Activated B cell treated with CpG ODN at 0.5 μM for 24 hours (primary cell): ENCODE measurements around the gene STAP1. TPM values are rescaled to one million over a fixed set of nuclear protein-coding genes. Genes with fewer than 3 reads are reported as not detected.
"Not testable (repeated sequence)": the region's sequence is repeated elsewhere in the genome, so short reads cannot be mapped to it uniquely, and the experiment has no call there.

ENCODE experiments used
- ATAC-seq: fragments of 200-7000 bp; cut with Tn5 transposase; one replicate; pipeline ENCODE4 v1.10.0; 2021; ENCODE audit warnings: low read depth, mild to moderate bottlenecking, moderate library complexity
- CTCF ChIA-PET: fragments of 350-600 bp; sonication (Branson Sonifier 250); formaldehyde crosslinking; loops from one replicate; lab custom pipeline; 2021; ENCODE audit warnings: antibody characterized with exemption; lab: Charles Lee
- POLR2A ChIA-PET: fragments of 350-600 bp; sonication (Branson Sonifier 250); formaldehyde crosslinking; loops from one replicate; lab custom pipeline; 2021; ENCODE audit warnings: antibody characterized with exemption; lab: Charles Lee
- DNase-seq: peaks from one replicate; pipeline ENCODE4 v3.0.0; 2022
- H3K27ac Mint-ChIP-seq: one replicate; pipeline ENCODE4 v1.8.0; 2020; ENCODE audit warnings: mixed read lengths
- H3K27me3 Mint-ChIP-seq: one replicate; pipeline ENCODE4 v1.8.0; 2021; ENCODE audit warnings: mixed read lengths
- H3K36me3 Mint-ChIP-seq: one replicate; pipeline ENCODE4 v1.8.0; 2021; ENCODE audit warnings: low read depth, mixed read lengths
- H3K4me1 Mint-ChIP-seq: one replicate; pipeline ENCODE4 v1.8.0; 2021; ENCODE audit warnings: mixed read lengths
- H3K4me3 Mint-ChIP-seq: one replicate; pipeline ENCODE4 v1.8.0; 2020; ENCODE audit warnings: mild to moderate bottlenecking, mixed read lengths
- H3K9me3 Mint-ChIP-seq: one replicate; pipeline ENCODE4 v1.8.0; 2020; ENCODE audit warnings: mixed read lengths
- intact Hi-C: fragments of 100-400 bp; cut with micrococcal nuclease; formaldehyde crosslinking; loops from one replicate; pipeline ENCODE4 v1.15.1; 2024
- total RNA-seq: library from RNA; stranded (reverse); gene quantifications from 2 replicates; pipeline ENCODE4 v1.2.3, GENCODE V29; 2022
- TF ChIP-seq, protein P1 (sequence below): fragments of 200-600 bp; IDR thresholded peaks from one replicate; pipeline ENCODE4 v1.8.0; 2022; ENCODE audit warnings: antibody characterized with exemption, mild to moderate bottlenecking

STAP1 gene
- total RNA-seq, 1 donor from 2014 or later = 46.4 TPM

DNA sequence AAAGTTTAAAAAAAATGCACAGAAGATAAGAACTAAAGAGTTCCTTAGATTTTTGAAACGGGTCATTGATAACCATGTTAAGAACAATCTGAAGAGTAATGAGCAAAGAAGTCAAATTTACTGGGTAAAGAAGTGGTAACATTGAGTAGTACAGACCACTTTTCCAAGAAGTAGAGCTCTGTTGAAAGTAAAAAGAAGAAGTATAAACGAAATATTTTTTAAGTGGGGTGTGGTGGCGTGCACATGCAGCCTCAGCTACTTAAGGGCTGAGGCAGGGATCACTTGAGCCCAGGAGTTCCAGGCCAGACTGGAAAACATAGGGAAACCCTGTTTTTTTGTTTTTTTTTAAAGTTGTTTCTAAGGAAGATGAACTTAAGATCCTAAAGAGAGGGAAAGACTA is 74.0 kb downstream of the STAP1 start:
- Mint-ChIP-seq H3K27me3 (no peaks in the 10 kb centered on the region), H3K9me3 (no peaks in the 10 kb centered on the region), H3K4me3 (peak overlapping the region; percentile 64), H3K27ac (peak overlapping the region; percentile 72), H3K36me3 (peaks cover 73% of the 10 kb centered on the region), H3K4me1 (peaks cover 19% of the 10 kb centered on the region)
- TF ChIP-seq, protein P1, sequence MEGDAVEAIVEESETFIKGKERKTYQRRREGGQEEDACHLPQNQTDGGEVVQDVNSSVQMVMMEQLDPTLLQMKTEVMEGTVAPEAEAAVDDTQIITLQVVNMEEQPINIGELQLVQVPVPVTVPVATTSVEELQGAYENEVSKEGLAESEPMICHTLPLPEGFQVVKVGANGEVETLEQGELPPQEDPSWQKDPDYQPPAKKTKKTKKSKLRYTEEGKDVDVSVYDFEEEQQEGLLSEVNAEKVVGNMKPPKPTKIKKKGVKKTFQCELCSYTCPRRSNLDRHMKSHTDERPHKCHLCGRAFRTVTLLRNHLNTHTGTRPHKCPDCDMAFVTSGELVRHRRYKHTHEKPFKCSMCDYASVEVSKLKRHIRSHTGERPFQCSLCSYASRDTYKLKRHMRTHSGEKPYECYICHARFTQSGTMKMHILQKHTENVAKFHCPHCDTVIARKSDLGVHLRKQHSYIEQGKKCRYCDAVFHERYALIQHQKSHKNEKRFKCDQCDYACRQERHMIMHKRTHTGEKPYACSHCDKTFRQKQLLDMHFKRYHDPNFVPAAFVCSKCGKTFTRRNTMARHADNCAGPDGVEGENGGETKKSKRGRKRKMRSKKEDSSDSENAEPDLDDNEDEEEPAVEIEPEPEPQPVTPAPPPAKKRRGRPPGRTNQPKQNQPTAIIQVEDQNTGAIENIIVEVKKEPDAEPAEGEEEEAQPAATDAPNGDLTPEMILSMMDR = no peak
- DNase-seq (no peak), ATAC-seq (peak; percentile 96)
- intact Hi-C loops = loop anchor here (2.0 to 5.0 kb wide), 4 partner anchors 55 to 84 kb away; partner anchors contain the start of gene UBA6
- CTCF ChIA-PET = interaction anchor here (0.6 to 1.6 kb wide), 2 partner anchors 41 to 83 kb away, joined by 4 read pairs; no protein-coding TSS in a partner anchor
- POLR2A ChIA-PET = interaction anchor here (1.0 to 1.1 kb wide), 2 partner anchors 10 to 87 kb away, joined by 3 to 4 read pairs; partner anchors contain the start of gene CENPC

DNA sequence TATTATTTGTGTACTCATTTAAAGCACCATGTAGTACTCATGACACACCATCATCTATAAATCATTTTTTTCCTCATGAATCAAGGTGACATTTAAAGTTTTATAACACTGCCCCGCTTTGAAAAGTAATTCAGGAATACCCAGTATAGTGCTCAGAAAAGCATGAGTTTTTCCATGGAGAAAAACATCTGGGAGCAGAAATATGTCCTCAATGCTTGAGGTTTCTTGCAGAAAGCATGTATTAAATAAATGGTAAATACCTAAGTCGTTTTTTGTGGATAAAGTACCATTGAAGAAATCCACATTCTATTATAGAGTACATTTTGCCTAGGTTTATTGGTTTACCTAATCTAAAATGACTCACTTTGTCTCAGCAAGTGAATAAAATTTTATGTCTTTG is 76.2 kb downstream of the STAP1 start:
- peaks cover 66% of the 10 kb centered on the region for H3K36me3 Mint-ChIP-seq

DNA sequence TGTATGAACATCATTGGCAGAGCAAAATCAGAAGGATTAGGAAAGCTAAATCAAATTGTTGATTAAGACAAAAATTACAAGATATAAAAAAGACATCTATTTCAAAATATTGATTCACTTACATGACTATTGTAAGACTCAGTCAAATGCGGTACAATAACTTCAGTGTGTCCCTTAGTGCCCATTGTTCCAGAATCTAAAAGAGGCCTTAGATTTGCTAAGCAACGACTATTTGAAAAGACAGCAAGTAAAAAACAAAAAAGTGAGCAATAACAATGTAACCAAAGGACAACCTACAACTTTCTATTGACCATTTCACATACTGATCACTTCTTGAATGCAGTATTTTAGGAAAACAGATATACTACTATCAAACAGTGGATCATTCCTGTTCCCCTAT is 76.8 kb downstream of the STAP1 start:
- Mint-ChIP-seq H3K27me3 (no peaks in the 10 kb centered on the region), H3K9me3 (no peaks in the 10 kb centered on the region), H3K36me3 (peaks cover 66% of the 10 kb centered on the region), H3K4me1 (peaks cover 34% of the 10 kb centered on the region), H3K27ac (no peak overlapping the region), H3K4me3 (no peak overlapping the region)
- DNase-seq = no peak
- no peak for ATAC-seq
- CTCF ChIA-PET = no interaction called here
- TF ChIP-seq, protein P1 = no peak
- POLR2A ChIA-PET = no interaction called here
- intact Hi-C loops = no loop called here

More for the DNA sequence above, 76.2 kb downstream of the STAP1 start:
- Mint-ChIP-seq H3K27me3 (no peaks in the 10 kb centered on the region), H3K9me3 (no peaks in the 10 kb centered on the region), H3K4me1 (peaks cover 31% of the 10 kb centered on the region), H3K27ac (no peak overlapping the region), H3K4me3 (no peak overlapping the region)
- intact Hi-C loops = loop anchor here (5.0 kb wide), 1 partner anchor 53 kb away; no protein-coding TSS in a partner anchor
- no peak for DNase-seq
- TF ChIP-seq, protein P1 = no peak
- ChIA-PET POLR2A (interaction anchor here (0.7 kb wide), 1 partner anchor 84 kb away, joined by 3 read pairs; no protein-coding TSS in a partner anchor), CTCF (no interaction called here)
- ATAC-seq = no peak

DNA sequence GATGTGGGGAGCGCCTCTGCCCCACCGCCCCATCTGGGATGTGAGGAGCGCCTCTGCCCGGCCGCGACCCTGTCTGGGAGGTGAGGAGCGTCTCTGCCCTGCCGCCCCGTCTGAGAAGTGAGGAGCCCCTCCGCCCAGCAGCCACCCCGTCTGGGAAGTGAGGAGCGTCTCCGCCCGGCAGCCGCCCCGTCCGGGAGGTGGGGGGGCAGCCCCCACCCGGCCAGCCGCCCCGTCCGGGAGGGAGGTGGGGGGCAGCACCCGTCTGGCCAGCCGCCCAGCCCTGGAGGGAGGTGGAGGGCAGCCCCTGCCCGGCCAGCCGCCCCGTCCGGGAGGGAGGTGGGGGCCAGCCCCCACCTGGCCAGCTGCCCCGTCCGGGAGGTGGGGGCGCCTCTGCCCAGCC is 78.5 kb downstream of the STAP1 start:
- H3K36me3 Mint-ChIP-seq = peaks cover 67% of the 10 kb centered on the region
- intact Hi-C loops, DNase-seq, ATAC-seq, H3K27me3 Mint-ChIP-seq, H3K9me3 Mint-ChIP-seq, CTCF ChIA-PET, POLR2A ChIA-PET, H3K27ac Mint-ChIP-seq, H3K4me3 Mint-ChIP-seq: not testable (repeated sequence)
- peaks cover 33% of the 10 kb centered on the region for H3K4me1 Mint-ChIP-seq

DNA sequence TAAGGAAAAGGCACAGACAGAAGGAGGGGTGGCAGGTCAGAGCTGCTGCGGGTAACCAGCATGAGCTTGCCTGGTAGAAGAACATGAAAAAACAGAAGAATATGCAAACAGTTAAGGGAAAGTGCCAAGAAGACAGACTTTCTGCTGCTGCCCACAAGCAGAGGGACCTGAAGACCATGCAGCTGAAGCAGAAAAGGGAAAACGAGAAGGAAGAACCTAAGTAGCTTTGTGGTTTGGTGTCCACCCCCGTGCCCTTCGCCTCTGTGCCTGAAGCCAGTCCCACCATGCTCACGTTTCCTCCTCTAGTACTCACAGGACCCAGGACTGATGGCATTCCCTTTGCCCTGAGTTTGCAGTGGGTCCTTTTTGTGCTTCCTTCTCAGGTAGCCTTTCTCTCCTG is 79.6 kb downstream of the STAP1 start:
- ChIA-PET POLR2A (no interaction called here), CTCF (interaction anchor here (1.2 kb wide), 1 partner anchor 89 kb away, joined by 3 read pairs; no protein-coding TSS in a partner anchor)
- intact Hi-C loops = no loop called here
- Mint-ChIP-seq H3K9me3 (no peaks in the 10 kb centered on the region), H3K36me3 (peaks cover 64% of the 10 kb centered on the region), H3K4me1 (peaks cover 21% of the 10 kb centered on the region), H3K27ac (peak overlapping the region; percentile 1), H3K4me3 (no peak overlapping the region), H3K27me3 (no peaks in the 10 kb centered on the region)
- ATAC-seq (no peak), DNase-seq (no peak)
- TF ChIP-seq, protein P1 = no peak
